HepG2 (cell line): ENCODE data around the gene NFATC4. TPM values are rescaled to one million over a fixed set of nuclear protein-coding genes. Genes with fewer than 3 reads are reported as not detected.

Experiments
- AFF4 ChIP-seq: sonication (generic); formaldehyde crosslinking; IDR thresholded peaks from 2 replicates; pipeline ENCODE4 v1.4.0; 2020; ENCODE audit warnings: missing genetic modification reagents
- AHR ChIP-seq: IDR thresholded peaks from 2 replicates; pipeline ENCODE4 v1.6.1; 2018; ENCODE audit warnings: missing genetic modification reagents, missing compliant biosample characterization
- AKAP8 ChIP-seq: sonication (generic); formaldehyde crosslinking; IDR thresholded peaks from 2 replicates; pipeline ENCODE4 v1.5.1; 2020; ENCODE audit warnings: mild to moderate bottlenecking, missing genetic modification reagents
- BHLHE40 ChIP-seq: IDR thresholded peaks from 2 replicates; pipeline ENCODE4 v1.6.1; 2011; ENCODE audit warnings: low read length, improper control_type of control experiment
- CBX5 ChIP-seq: sonication (generic); formaldehyde crosslinking; IDR thresholded peaks from 2 replicates; pipeline ENCODE4 v1.4.0; 2020; ENCODE audit warnings: missing genetic modification reagents, borderline replicate concordance
- DZIP1 ChIP-seq: sonication (generic); formaldehyde crosslinking; IDR thresholded peaks from 2 replicates; pipeline ENCODE4 v1.5.0; 2020; ENCODE audit warnings: mild to moderate bottlenecking, missing genetic modification reagents
- EEA1 ChIP-seq: sonication (generic); formaldehyde crosslinking; IDR thresholded peaks from 2 replicates; pipeline ENCODE4 v1.5.1; 2020; ENCODE audit warnings: mild to moderate bottlenecking, missing genetic modification reagents, borderline replicate concordance
- ERF ChIP-seq: IDR thresholded peaks from 2 replicates; pipeline ENCODE4 v1.6.1; 2018; ENCODE audit warnings: missing biosample characterization, missing genetic modification reagents
- IKZF4 ChIP-seq: sonication (generic); formaldehyde crosslinking; IDR thresholded peaks from 2 replicates; pipeline ENCODE4 v1.5.1; 2020; ENCODE audit warnings: borderline replicate concordance, mild to moderate bottlenecking, low read depth, missing genetic modification reagents; ENCODE audit errors: not compliant biosample characterization
- MED1 ChIP-seq: sonication (generic); formaldehyde crosslinking; IDR thresholded peaks from 2 replicates; pipeline ENCODE4 v1.4.0; 2020; ENCODE audit warnings: missing genetic modification reagents
- MTA1 ChIP-seq: sonication (generic); formaldehyde crosslinking; IDR thresholded peaks from 2 replicates; pipeline ENCODE4 v1.4.0; 2020; ENCODE audit warnings: missing genetic modification reagents, mild to moderate bottlenecking, borderline replicate concordance
- MXI1 ChIP-seq: IDR thresholded peaks from 3 replicates; pipeline ENCODE4 v1.6.1; 2012; ENCODE audit warnings: low read depth, low read length, inconsistent platforms, borderline replicate concordance
- NR1H2 ChIP-seq: sonication (generic); formaldehyde crosslinking; IDR thresholded peaks from 2 replicates; pipeline ENCODE4 v1.8.1; 2022; ENCODE audit warnings: low read depth, missing genetic modification reagents, borderline replicate concordance
- REPIN1 ChIP-seq: sonication (generic); formaldehyde crosslinking; IDR thresholded peaks from 2 replicates; pipeline ENCODE4 v1.8.0; 2022; ENCODE audit warnings: missing genetic modification reagents, low read depth, mild to moderate bottlenecking, borderline replicate concordance
- TAF1 ChIP-seq: sonication (generic); formaldehyde crosslinking; IDR thresholded peaks from 2 replicates; pipeline ENCODE4 v1.4.0; 2020; ENCODE audit warnings: missing genetic modification reagents
- THAP11 ChIP-seq: IDR thresholded peaks from 2 replicates; pipeline ENCODE4 v1.6.1; 2016; ENCODE audit warnings: missing biosample characterization, missing genetic modification reagents
- ZFP41 ChIP-seq: sonication (generic); formaldehyde crosslinking; IDR thresholded peaks from 2 replicates; pipeline ENCODE4 v1.4.0; 2020; ENCODE audit warnings: mild to moderate bottlenecking, missing genetic modification reagents, borderline replicate concordance
- ZNF3 ChIP-seq: IDR thresholded peaks from 2 replicates; pipeline ENCODE4 v1.7.0; 2017; ENCODE audit warnings: inconsistent platforms
- ZNF607 ChIP-seq: sonication (generic); formaldehyde crosslinking; IDR thresholded peaks from 2 replicates; pipeline ENCODE4 v1.5.1; 2020; ENCODE audit warnings: missing genetic modification reagents, mild to moderate bottlenecking, borderline replicate concordance
- ZNF784 ChIP-seq: sonication (generic); formaldehyde crosslinking; IDR thresholded peaks from 2 replicates; pipeline ENCODE4 v1.5.1; 2020; ENCODE audit warnings: missing genetic modification reagents, mild to moderate bottlenecking, borderline replicate concordance
- polyA plus RNA-seq, 8 experiments: library from polyadenylated mRNA; depleted of rRNA in 3 of 8; stranded (reverse) in 7 of 8; unstranded in 1 of 8; fragments of >200 nt; fragmentation: Illumina TruSeq in 4 of 8; extraction: Trizol in 4 of 8; gene quantifications; 2 replicates each; pipeline versions ENCODE4 v1.2.1 to v1.2.3, GENCODE V29; 2011 to 2016; ENCODE audit warnings: low read depth in 4 of 8, missing spikeins in 1 of 8, mixed read lengths in 1 of 8; ENCODE audit not compliant: insufficient read depth in 1 of 8
- total RNA-seq, 5 experiments: library from RNA; depleted of rRNA; stranded (reverse); fragments of >200 nt; fragmentation: Illumina TruSeq; extraction: Trizol; gene quantifications; 2 replicates each; pipeline ENCODE4 v1.2.3, GENCODE V29; 2016; ENCODE audit warnings: low read depth in 1 of 5

NFATC4 gene
- total and polyA plus RNA-seq, 2 of the 13 experiments (the other 11 are each of a cell fraction or from before 2014, with no cell fraction given): 0.04 to 0.15 TPM

- TF ChIP-seq THAP11 (CRISPR knock-in tag): no peak; the same call in none of the 2 replicates
- 0 out of 2 replicates have a peak, but pooled peaks have one; percentile 98 for TF ChIP-seq AHR (CRISPR knock-in tag)
- TF ChIP-seq MXI1: no peak
- peak; percentile 84 for TF ChIP-seq ZNF3
- no peak for TF ChIP-seq BHLHE40
- peak; percentile 85 for TF ChIP-seq CBX5
- TF ChIP-seq MED1 (CRISPR knock-in tag): no peak; the same call in 1 of the 2 replicates
- peak; percentile 95 for TF ChIP-seq ZNF607 (CRISPR knock-in tag)
- peak; percentile 83 for TF ChIP-seq ERF (CRISPR knock-in tag)
- peak; percentile 56 for TF ChIP-seq IKZF4 (CRISPR knock-in tag)
- peak; percentile 56; the same call in 1 of the 2 replicates for TF ChIP-seq AFF4
- peak; percentile 85 for TF ChIP-seq ZFP41 (CRISPR knock-in tag)
- peak; percentile 46; the same call in 1 of the 2 replicates for TF ChIP-seq DZIP1
- peak; percentile 58 for TF ChIP-seq TAF1 (CRISPR knock-in tag)
- peak; percentile 87 for TF ChIP-seq REPIN1 (CRISPR knock-in tag)
- peak; percentile 91 for TF ChIP-seq ZNF784
- TF ChIP-seq MTA1 (CRISPR knock-in tag): peak; percentile 95; the same call in 1 of the 2 replicates
- peak; percentile 98 for TF ChIP-seq EEA1 (CRISPR knock-in tag)
- peak; percentile 81 for TF ChIP-seq AKAP8 (CRISPR knock-in tag)
- peak; percentile 91; the same call in 1 of the 2 replicates for TF ChIP-seq NR1H2 (CRISPR knock-in tag)
Observed at GRCh38 chr14:24332268-24332993, 35.6 kb upstream of the NFATC4 start (continued).
